ENCODE measurements around the gene DOK3. TPM values are rescaled to one million over a fixed set of nuclear protein-coding genes. Genes with fewer than 3 reads are reported as not detected.
A peak's percentile ranks its signal among the peaks of the same experiment; 100 is the strongest.

The DOK3 gene
- total and polyA plus RNA-seq, 2 of the 13 experiments (the other 11 are each of a cell fraction or from before 2014, with no cell fraction given): 1.4 to 1.5 TPM

GRCh38 chr5:177455661-177456590 lies 53.7 kb downstream of the DOK3 start (continued):
- TF ChIP-seq CC2D1A (CRISPR knock-in tag; IDR thresholded peaks at IDR 0.05) (0 out of 2 replicates have a peak, but pooled peaks have one; percentile 17), DR1 (CRISPR knock-in tag; IDR thresholded peaks at IDR 0.05) (no peak), KLF6 (CRISPR knock-in tag; IDR thresholded peaks at IDR 0.05) (no peak), ISL2 (CRISPR knock-in tag; IDR thresholded peaks at IDR 0.05) (0 out of 2 replicates have a peak, but pooled peaks have one; percentile 7), GATAD2A (CRISPR knock-in tag; IDR thresholded peaks at IDR 0.05) (peak; percentile 45; the same call in 1 of the 2 replicates), ZNF326 (CRISPR knock-in tag; IDR thresholded peaks at IDR 0.05; ENCODE audit: borderline replicate concordance) (peak; percentile 83; the same call in 1 of the 2 replicates), BRD4 (CRISPR knock-in tag; IDR thresholded peaks at IDR 0.05) (peak; percentile 49; the same call in 1 of the 2 replicates), MAZ (IDR thresholded peaks at IDR 0.05; ENCODE audit: borderline replicate concordance, low read depth, low read length) (peak; percentile 23; the same call in 1 of the 2 replicates), MAZ (CRISPR knock-in tag; IDR thresholded peaks at IDR 0.05; ENCODE audit: low read depth) (peak; percentile 63; the same call in 1 of the 2 replicates), GABPA (IDR thresholded peaks at IDR 0.05; ENCODE audit: low read depth, low read length) (no peak), GABPA (CRISPR knock-in tag; IDR thresholded peaks at IDR 0.05; ENCODE audit: low read depth) (peak; percentile 42; the same call in 1 of the 2 replicates), AGO2 (optimal IDR thresholded peaks at IDR 0.05; ENCODE audit: low read depth, low read length) (peak; percentile 98), ZNF724P (CRISPR knock-in tag; IDR thresholded peaks at IDR 0.05; ENCODE audit: borderline replicate concordance) (0 out of 2 replicates have a peak, but pooled peaks have one; percentile 6), RBFOX2 (IDR thresholded peaks at IDR 0.05; ENCODE audit: low read depth, low read length) (peak; percentile 49), ZNF564 (CRISPR knock-in tag; IDR thresholded peaks at IDR 0.05) (peak; percentile 14; the same call in 1 of the 2 replicates), ZNF616 (CRISPR knock-in tag; IDR thresholded peaks at IDR 0.05; ENCODE audit: low read depth) (no peak), TGIF2 (CRISPR knock-in tag; IDR thresholded peaks at IDR 0.05) (0 out of 2 replicates have a peak, but pooled peaks have one; percentile 18), ZNF234 (CRISPR knock-in tag; conservative IDR thresholded peaks at IDR 0.05) (peak; percentile 52; the same call in 1 of the 2 replicates), ZC3H13 (CRISPR knock-in tag; IDR thresholded peaks at IDR 0.05) (peak; percentile 15; the same call in 1 of the 2 replicates), ZNF44 (CRISPR knock-in tag; IDR thresholded peaks at IDR 0.05) (0 out of 2 replicates have a peak, but pooled peaks have one; percentile 2), SMC3 (IDR thresholded peaks at IDR 0.05; ENCODE audit: low read length) (peak; percentile 42; the same call in 1 of the 2 replicates), MXI1 (IDR thresholded peaks at IDR 0.05; ENCODE audit: borderline replicate concordance, low read depth, low read length) (0 out of 3 replicates have a peak, but pooled peaks have one; percentile 30), ZNF383 (CRISPR knock-in tag; IDR thresholded peaks at IDR 0.05; ENCODE audit: borderline replicate concordance) (no peak)
- TF ChIP-seq, protein P1, sequence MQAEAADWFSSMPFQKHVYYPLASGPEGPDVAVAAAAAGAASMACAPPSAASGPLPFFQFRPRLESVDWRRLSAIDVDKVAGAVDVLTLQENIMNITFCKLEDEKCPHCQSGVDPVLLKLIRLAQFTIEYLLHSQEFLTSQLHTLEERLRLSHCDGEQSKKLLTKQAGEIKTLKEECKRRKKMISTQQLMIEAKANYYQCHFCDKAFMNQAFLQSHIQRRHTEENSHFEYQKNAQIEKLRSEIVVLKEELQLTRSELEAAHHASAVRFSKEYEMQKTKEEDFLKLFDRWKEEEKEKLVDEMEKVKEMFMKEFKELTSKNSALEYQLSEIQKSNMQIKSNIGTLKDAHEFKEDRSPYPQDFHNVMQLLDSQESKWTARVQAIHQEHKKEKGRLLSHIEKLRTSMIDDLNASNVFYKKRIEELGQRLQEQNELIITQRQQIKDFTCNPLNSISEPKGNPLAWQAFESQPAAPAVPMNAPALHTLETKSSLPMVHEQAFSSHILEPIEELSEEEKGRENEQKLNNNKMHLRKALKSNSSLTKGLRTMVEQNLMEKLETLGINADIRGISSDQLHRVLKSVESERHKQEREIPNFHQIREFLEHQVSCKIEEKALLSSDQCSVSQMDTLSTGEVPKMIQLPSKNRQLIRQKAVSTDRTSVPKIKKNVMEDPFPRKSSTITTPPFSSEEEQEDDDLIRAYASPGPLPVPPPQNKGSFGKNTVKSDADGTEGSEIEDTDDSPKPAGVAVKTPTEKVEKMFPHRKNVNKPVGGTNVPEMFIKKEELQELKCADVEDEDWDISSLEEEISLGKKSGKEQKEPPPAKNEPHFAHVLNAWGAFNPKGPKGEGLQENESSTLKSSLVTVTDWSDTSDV (CRISPR knock-in tag; IDR thresholded peaks at IDR 0.05): no peak; the same call in 1 of the 2 replicates
- TF ChIP-seq, protein P2, sequence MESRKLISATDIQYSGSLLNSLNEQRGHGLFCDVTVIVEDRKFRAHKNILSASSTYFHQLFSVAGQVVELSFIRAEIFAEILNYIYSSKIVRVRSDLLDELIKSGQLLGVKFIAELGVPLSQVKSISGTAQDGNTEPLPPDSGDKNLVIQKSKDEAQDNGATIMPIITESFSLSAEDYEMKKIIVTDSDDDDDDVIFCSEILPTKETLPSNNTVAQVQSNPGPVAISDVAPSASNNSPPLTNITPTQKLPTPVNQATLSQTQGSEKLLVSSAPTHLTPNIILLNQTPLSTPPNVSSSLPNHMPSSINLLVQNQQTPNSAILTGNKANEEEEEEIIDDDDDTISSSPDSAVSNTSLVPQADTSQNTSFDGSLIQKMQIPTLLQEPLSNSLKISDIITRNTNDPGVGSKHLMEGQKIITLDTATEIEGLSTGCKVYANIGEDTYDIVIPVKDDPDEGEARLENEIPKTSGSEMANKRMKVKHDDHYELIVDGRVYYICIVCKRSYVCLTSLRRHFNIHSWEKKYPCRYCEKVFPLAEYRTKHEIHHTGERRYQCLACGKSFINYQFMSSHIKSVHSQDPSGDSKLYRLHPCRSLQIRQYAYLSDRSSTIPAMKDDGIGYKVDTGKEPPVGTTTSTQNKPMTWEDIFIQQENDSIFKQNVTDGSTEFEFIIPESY (CRISPR knock-in tag; IDR thresholded peaks at IDR 0.05): peak; percentile 36; the same call in 1 of the 2 replicates
